ENCODE data around the gene VASH1.
"Not testable (repeated sequence)": the region's sequence is repeated elsewhere in the genome, so short reads cannot be mapped to it uniquely, and the experiment has no call there.

VASH1 gene

DNA sequence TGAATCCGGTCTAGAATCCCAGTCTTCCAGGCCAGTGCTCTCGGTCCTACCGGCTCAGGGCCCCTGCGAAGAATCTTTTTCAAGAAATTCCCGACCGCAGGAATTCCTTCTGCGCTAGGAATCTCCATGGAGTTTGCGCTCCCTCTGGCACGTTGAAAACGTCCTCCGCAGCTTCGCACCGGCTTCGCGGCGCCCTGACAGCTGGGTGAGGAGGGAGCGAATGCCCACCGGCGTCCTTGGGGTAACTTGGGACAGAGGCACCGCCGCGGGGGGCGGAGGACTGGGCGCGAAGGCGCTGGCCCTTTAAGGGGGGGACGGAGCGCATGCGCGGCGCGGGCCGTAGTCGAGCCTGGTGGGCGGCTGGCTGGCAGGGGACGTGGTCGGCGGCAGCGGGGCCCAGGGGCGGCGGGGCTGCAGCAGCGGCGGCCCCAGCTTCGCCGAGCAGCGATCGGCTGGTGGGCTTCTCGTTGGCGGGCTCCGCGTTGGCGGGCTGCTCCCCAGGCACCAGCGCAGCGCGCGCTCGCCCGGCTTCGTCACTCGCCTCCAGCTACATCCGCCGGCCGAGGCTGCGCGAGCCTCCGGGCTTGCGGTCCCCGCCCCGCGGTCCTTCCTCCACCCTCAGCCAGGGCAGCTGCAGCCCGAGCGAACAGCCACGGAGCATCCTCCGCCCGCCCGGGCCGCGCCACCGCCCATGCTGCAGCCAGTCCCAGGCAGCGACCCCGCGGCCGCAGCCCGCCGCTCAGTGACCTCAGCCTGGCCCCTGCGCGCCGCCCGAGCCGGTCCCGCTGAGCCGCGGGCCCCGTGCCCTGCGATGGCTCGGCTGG lies at the start of gene VASH1:
Gene VASH1 (plus strand): TSS at position 333 of the 824 bp plus-strand sequence. CDS start 1,354 bp downstream, outside the sequence.
- peak; percentile 62 for DNase-seq
- in situ Hi-C loops (cut with HindIII; ENCODE audit: low pct_ligation_motif_present, low pct_unique_long_range_greater_than_20kb, low sequenced_read_pairs): no loop called here

- in situ Hi-C loops (cut with HindIII; ENCODE audit: low pct_ligation_motif_present, low pct_unique_long_range_greater_than_20kb, low sequenced_read_pairs): loop anchor here (25.0 kb wide), 1 partner anchor 374 kb away; the partner anchor contains the start of gene CIPC
- DNase-seq: no peak
These were observed 48.1 kb upstream of the VASH1 start for GRCh38 chr14:76713121-76713520.

DNA sequence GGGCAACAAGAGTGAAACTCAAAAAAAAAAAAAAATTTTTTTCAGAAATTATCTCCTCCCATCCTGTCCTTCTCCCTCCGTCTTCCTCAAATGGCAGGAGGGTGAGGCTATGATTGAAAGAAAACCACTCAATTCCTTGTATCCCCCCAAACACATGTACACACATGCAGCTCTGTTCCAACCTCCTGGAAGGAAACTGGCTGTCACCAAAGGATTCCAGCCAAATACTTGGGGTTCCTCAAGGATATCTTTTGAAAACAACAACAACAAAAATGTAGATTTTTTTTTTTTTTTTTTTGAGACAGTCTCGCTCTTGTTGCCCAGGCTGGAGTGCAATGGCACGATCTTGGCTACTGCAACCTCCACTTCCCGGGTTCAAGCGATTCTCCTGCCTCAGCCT lies 46.8 kb upstream of the VASH1 start:
- DNase-seq: no peak
- in situ Hi-C loops (cut with HindIII; ENCODE audit: low pct_ligation_motif_present, low pct_unique_long_range_greater_than_20kb, low sequenced_read_pairs): loop anchor here (25.0 kb wide), 1 partner anchor 373 kb away; the partner anchor contains the start of gene CIPC

DNA sequence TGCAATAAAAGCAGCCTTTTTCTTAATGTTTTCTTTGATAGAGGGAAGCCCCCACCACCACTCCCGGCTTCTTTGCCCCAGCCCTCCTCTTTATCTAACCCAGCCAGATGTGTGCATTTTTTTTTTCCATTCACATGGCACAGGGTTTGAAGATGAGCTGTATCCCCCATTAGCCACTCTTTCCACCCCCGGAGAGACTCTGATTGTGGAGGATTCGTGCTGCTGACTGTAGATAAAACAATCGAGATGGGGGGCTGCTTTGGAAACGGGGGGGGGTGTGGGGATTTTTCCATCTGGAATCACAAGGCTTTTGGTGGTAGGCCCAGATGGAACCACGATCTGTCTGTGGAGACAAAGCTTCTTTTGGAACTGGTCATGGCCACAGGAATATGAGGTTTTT lies 46.2 kb upstream of the VASH1 start:
- no peak for DNase-seq
- in situ Hi-C loops (cut with HindIII; ENCODE audit: low pct_ligation_motif_present, low pct_unique_long_range_greater_than_20kb, low sequenced_read_pairs): loop anchor here (25.0 kb wide), 1 partner anchor 372 kb away; the partner anchor contains the start of gene CIPC

DNA sequence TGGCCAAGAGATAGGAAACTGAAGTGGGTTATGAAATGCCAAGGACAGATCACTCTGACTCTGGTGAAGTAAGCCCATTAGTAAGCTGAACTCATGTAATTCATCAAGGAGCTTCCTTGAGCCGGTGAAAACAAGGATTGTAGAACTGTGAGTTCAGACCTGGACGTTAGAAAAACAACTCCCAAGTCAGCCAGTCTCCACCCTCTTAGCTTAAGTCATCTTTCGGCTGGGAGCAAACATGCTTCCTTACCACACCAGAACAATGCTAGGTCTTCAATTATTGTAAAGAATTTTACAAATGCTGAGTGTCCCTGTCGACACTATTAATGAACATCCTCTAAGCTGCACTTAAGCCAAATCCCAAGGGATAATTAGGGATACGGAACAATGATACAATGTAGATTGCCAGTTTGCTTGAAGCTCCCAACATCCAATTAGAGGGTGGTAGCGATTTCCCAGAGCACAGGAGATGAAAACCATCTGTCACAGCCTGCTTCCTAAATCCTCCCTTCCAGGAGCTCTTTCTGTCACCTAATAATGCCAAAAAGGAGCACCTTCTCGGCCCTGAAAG lies 45.7 kb upstream of the VASH1 start:
- DNase-seq: no peak
- in situ Hi-C loops (cut with HindIII; ENCODE audit: low pct_ligation_motif_present, low pct_unique_long_range_greater_than_20kb, low sequenced_read_pairs): loop anchor here (25.0 kb wide), 1 partner anchor 372 kb away; the partner anchor contains the start of gene CIPC

GRCh38 chr14:76716285-76716684 lies 45.0 kb upstream of the VASH1 start:
- in situ Hi-C loops (cut with HindIII; ENCODE audit: low pct_ligation_motif_present, low pct_unique_long_range_greater_than_20kb, low sequenced_read_pairs): loop anchor here (25.0 kb wide), 1 partner anchor 371 kb away; the partner anchor contains the start of gene CIPC
- DNase-seq: no peak

- in situ Hi-C loops (cut with HindIII; ENCODE audit: low pct_ligation_motif_present, low pct_unique_long_range_greater_than_20kb, low sequenced_read_pairs): loop anchor here (25.0 kb wide), 1 partner anchor 370 kb away; the partner anchor contains the start of gene CIPC
These were observed 43.6 kb upstream of the VASH1 start for GRCh38 chr14:76717508-76718290.

DNA sequence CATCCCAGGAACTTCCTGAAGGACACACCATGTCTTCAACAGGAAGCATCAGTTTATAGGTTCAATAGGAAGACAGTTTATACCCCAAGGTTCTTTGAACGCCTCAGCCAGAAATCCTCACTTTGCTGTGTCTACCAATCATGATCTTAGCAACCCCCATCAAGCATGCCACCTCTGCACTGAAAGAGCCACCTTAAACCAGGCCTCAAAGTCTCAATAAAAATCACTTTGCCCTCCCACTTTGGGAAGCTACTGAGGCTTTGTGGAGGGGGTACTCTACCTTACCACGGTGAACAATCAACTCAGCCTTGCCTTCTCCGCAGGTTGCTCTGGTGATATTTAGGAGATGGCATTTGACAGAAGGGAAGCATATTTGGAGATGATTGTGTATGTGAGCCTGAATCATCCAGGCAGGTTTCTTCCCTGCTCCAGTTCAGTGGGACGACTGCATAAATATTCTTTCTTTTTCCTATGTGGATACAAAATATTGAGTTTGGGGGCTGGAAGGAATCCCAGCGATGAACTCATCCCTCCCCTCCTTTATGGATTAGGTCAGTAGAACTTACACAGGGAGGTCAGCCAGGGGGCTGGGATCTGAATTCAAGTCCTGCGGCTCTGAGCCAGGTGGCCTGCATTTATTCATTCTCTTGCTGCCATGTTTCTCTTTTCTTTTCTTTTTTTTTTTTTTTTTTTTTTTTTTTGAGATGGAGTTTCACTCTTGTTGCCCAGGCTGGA lies 42.8 kb upstream of the VASH1 start:
- in situ Hi-C loops (cut with HindIII; ENCODE audit: low pct_ligation_motif_present, low pct_unique_long_range_greater_than_20kb, low sequenced_read_pairs): loop anchor here (25.0 kb wide), 1 partner anchor 369 kb away; the partner anchor contains the start of gene CIPC
- DNase-seq: no peak

More at GRCh38 chr14:76717508-76718290, 43.6 kb upstream of the VASH1 start:
- DNase-seq: no peak

- no peak for DNase-seq
- in situ Hi-C loops (cut with HindIII; ENCODE audit: low pct_ligation_motif_present, low pct_unique_long_range_greater_than_20kb, low sequenced_read_pairs): loop anchor here (25.0 kb wide), 1 partner anchor 368 kb away; the partner anchor contains the start of gene CIPC
These were observed 41.6 kb upstream of the VASH1 start for GRCh38 chr14:76719666-76720065.

DNA sequence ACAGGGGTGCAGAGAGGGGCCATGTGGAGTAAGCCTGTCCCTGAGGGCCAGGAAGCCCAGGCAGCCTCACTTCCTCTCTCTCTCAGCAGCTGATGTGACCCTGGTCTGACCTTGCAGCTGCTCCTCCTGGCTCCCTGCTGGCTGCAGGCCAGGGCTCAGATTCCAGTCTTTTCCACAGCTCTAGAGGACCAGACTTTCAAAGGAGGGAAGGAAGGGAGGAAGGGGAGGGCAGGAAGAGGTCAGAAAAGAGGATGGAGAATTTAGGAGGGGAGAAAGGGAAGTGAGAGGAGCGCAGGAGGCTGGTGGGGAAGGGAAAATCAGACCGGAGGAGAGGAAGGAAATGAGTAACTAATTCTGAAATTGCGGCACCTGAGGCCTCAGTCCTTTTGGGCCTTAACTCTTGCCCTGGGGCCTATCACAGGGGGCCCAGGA lies 40.9 kb upstream of the VASH1 start:
- in situ Hi-C loops (cut with HindIII; ENCODE audit: low pct_ligation_motif_present, low pct_unique_long_range_greater_than_20kb, low sequenced_read_pairs): loop anchor here (25.0 kb wide), 1 partner anchor 367 kb away; the partner anchor contains the start of gene CIPC
- DNase-seq: peak; percentile 12

GRCh38 chr14:76721506-76721905 lies 39.8 kb upstream of the VASH1 start:
- in situ Hi-C loops (cut with HindIII; ENCODE audit: low pct_ligation_motif_present, low pct_unique_long_range_greater_than_20kb, low sequenced_read_pairs): loop anchor here (25.0 kb wide), 1 partner anchor 366 kb away; the partner anchor contains the start of gene CIPC
- DNase-seq: not testable (repeated sequence)

GRCh38 chr14:76724651-76725550 lies 36.4 kb upstream of the VASH1 start:
- in situ Hi-C loops (cut with HindIII; ENCODE audit: low pct_ligation_motif_present, low pct_unique_long_range_greater_than_20kb, low sequenced_read_pairs): loop anchor here (25.0 kb wide), 1 partner anchor 362 kb away; the partner anchor contains the start of gene CIPC
- no peak for DNase-seq

DNA sequence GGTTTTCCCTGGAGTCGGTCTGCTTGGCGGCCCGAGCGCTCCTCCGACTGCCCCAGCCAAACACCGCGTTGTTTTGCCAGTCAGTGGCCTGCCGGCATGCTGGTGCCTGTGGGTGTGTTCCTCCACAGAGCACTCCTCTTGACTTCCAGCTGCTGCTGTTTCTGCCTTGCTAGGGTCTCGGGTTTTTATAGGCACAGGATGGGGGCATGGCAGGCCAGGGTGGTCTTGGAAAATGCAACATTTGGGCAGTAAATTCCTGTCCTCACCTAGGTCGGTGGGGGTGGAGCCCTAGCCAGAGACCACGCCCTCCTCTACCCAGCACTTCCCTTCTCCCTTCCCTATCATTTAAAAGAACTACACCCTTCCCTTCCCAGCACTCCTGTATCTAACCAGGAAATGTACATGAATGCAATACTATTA lies 34.7 kb upstream of the VASH1 start:
- DNase-seq: no peak
- in situ Hi-C loops (cut with HindIII; ENCODE audit: low pct_ligation_motif_present, low pct_unique_long_range_greater_than_20kb, low sequenced_read_pairs): no loop called here

- in situ Hi-C loops (cut with HindIII; ENCODE audit: low pct_ligation_motif_present, low pct_unique_long_range_greater_than_20kb, low sequenced_read_pairs): no loop called here
- no peak for DNase-seq
These were observed 33.9 kb upstream of the VASH1 start for GRCh38 chr14:76727384-76727783.

DNA sequence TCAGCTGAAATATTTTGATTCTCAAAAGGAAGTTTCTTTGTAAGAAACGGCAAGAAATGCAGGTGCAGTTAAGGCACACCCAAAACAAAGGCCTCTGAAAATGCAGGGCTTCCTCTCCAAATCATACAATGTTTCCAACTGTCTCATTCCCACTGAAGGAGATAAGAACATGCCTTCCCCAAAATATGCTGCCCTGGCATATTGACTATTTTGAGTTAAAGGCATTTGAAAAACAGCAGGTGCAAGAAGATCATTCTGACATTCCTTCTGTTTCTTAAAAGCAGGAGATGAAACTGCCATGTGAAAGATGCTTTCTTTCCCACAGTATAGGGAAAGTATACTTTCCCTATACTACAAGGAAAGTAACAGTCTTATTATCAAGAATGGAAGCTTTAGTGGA lies 33.4 kb upstream of the VASH1 start:
- no peak for DNase-seq
- in situ Hi-C loops (cut with HindIII; ENCODE audit: low pct_ligation_motif_present, low pct_unique_long_range_greater_than_20kb, low sequenced_read_pairs): no loop called here

GRCh38 chr14:76729258-76729657 lies 32.0 kb upstream of the VASH1 start:
- in situ Hi-C loops (cut with HindIII; ENCODE audit: low pct_ligation_motif_present, low pct_unique_long_range_greater_than_20kb, low sequenced_read_pairs): no loop called here
- no peak for DNase-seq

GRCh38 chr14:76729953-76730505 lies 31.2 kb upstream of the VASH1 start:
- DNase-seq: no peak
- in situ Hi-C loops (cut with HindIII; ENCODE audit: low pct_ligation_motif_present, low pct_unique_long_range_greater_than_20kb, low sequenced_read_pairs): no loop called here
